ENCODE results near the gene FHOD3.

DNA sequence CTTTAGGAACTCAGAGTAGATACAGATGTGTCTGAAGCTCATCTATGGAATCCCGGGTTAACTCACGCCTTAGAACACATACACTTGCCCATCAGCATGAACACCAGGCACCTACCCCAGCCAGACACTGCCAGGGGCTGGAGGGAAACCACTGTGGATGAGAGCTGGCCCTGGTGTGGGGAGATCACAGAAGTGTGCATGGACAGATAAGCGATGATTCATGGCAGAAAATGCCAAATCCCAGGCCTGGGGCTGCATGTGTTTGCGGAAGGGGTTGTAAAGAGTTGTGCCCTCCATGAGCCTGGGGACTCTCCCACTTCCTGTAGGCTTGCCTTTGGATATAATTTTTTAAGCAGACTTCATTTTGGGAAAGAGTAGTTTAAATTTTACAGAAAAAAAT, 193.4 kb downstream of the FHOD3 start:
- TF ChIP-seq EP300 (IDR thresholded peaks at IDR 0.05; ENCODE audit: borderline replicate concordance) (no peak), NFIC (IDR thresholded peaks at IDR 0.05) (no peak), YY1 (IDR thresholded peaks at IDR 0.05; ENCODE audit: low read depth) (no peak), TAF1 (IDR thresholded peaks at IDR 0.05; ENCODE audit: low read depth) (no peak), ZBTB7A (IDR thresholded peaks at IDR 0.05; ENCODE audit: low read depth) (no peak)
- TF ChIP-seq, protein P1, sequence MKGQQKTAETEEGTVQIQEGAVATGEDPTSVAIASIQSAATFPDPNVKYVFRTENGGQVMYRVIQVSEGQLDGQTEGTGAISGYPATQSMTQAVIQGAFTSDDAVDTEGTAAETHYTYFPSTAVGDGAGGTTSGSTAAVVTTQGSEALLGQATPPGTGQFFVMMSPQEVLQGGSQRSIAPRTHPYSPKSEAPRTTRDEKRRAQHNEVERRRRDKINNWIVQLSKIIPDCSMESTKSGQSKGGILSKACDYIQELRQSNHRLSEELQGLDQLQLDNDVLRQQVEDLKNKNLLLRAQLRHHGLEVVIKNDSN (IDR thresholded peaks at IDR 0.05): no peak
- TF ChIP-seq, protein P2, sequence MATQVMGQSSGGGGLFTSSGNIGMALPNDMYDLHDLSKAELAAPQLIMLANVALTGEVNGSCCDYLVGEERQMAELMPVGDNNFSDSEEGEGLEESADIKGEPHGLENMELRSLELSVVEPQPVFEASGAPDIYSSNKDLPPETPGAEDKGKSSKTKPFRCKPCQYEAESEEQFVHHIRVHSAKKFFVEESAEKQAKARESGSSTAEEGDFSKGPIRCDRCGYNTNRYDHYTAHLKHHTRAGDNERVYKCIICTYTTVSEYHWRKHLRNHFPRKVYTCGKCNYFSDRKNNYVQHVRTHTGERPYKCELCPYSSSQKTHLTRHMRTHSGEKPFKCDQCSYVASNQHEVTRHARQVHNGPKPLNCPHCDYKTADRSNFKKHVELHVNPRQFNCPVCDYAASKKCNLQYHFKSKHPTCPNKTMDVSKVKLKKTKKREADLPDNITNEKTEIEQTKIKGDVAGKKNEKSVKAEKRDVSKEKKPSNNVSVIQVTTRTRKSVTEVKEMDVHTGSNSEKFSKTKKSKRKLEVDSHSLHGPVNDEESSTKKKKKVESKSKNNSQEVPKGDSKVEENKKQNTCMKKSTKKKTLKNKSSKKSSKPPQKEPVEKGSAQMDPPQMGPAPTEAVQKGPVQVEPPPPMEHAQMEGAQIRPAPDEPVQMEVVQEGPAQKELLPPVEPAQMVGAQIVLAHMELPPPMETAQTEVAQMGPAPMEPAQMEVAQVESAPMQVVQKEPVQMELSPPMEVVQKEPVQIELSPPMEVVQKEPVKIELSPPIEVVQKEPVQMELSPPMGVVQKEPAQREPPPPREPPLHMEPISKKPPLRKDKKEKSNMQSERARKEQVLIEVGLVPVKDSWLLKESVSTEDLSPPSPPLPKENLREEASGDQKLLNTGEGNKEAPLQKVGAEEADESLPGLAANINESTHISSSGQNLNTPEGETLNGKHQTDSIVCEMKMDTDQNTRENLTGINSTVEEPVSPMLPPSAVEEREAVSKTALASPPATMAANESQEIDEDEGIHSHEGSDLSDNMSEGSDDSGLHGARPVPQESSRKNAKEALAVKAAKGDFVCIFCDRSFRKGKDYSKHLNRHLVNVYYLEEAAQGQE (IDR thresholded peaks at IDR 0.05; ENCODE audit: low read depth): no peak
- TF ChIP-seq, protein P3, sequence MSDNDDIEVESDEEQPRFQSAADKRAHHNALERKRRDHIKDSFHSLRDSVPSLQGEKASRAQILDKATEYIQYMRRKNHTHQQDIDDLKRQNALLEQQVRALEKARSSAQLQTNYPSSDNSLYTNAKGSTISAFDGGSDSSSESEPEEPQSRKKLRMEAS (IDR thresholded peaks at IDR 0.05): no peak

All from Ishikawa (cell line).